ENCODE measurements around the gene GSTCD. TPM values are rescaled to one million over a fixed set of nuclear protein-coding genes. Genes with fewer than 3 reads are reported as not detected.
"Not testable (repeated sequence)": the region's sequence is repeated elsewhere in the genome, so short reads cannot be mapped to it uniquely, and the experiment has no call there.

GSTCD gene
- total RNA-seq, 2 experiments from 2014 or later, result 11.6 to 12.4 TPM

DNA sequence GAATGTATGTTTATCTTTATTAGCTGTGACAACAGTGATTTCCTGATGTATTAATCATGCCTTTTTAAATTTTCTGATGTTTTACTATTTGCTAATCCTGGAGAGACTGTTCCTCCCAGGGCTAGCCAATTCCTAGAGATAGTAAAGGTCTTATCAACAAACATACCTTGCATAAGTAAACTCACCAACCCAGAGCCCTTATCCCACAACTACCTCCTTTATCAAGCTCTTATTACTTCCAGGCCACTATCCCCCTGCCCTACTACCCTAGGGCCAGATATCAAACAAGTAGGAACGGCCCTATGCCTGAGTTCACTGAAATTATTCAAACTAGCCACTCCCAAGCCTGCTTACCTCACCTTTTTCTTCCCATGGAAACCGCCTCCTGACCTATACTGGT is 128.5 kb downstream of the GSTCD start:
- Mint-ChIP-seq H3K4me3 (no peak overlapping the region), H3K9me3 (no peaks in the 10 kb centered on the region), H3K27me3 (no peaks in the 10 kb centered on the region), H3K36me3 (ENCODE audit: low read depth) (peaks cover 11% of the 10 kb centered on the region), H3K27ac (no peak overlapping the region), H3K4me1 (no peaks in the 10 kb centered on the region)
- no peak for DNase-seq
- ChIA-PET CTCF (no interaction called here), POLR2A (no interaction called here)

DNA sequence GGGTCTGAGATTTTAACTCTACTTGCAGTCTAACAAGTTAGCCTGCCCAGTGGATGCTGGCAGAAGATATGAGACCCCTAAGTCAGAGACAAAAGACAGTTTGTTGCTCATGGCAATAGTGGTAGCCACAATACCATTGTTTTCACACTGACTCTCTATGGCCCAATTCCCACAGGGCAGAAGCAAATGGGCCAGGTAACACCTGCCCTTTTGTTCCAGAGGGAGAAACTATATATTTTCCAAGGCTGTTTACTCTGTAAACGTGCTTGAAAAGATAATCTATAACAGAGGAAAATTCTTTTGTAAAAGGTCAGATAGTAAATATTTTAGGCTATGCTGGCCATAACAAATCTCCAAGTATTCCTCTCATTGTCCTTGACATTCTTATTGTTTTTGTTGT is 129.5 kb downstream of the GSTCD start:
- ChIA-PET POLR2A (no interaction called here), CTCF (no interaction called here)
- H3K27ac Mint-ChIP-seq, result no peak overlapping the region
- peaks cover 11% of the 10 kb centered on the region for H3K36me3 Mint-ChIP-seq (ENCODE audit: low read depth)
- H3K4me1 Mint-ChIP-seq, result no peaks in the 10 kb centered on the region
- no peaks in the 10 kb centered on the region for H3K9me3 Mint-ChIP-seq
- no peak overlapping the region for H3K4me3 Mint-ChIP-seq
- H3K27me3 Mint-ChIP-seq, result no peaks in the 10 kb centered on the region
- DNase-seq, result no peak

DNA sequence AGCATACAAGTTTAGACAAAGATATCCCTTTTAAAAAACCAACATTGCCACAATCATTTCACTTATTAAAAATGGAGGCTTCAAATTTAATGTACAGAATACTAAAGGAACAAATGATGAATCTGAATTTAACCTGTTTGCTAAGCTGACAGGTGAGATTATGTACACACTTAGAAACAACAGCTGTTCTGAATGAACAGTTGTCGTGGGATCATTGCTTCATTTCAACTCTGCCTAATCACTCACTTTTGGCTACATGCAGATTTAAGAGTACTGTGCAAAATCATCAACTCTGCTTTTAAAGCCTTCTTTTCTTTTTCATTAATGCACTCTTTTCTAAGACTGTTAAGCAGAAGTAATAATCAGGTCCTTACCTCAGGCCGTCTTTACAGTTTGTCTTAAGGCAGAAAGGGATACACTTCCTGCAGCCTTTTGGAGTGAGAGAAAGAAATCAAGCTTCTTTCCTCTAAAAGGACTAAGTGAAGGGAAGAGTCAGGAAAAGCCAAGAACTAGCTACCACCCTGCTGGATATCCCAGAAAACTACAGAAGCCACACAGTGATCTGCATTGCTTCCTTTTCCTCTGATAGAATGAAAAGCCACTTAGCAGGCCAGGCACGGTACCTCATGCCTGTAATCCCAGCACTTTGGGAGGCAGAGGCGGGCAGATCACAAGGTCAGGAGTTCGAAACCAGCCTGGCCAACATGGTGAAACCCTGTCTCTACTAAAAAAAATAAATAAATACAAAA is 132.0 kb downstream of the GSTCD start:
- H3K4me3 Mint-ChIP-seq, result no peak overlapping the region
- no peak for DNase-seq
- no peaks in the 10 kb centered on the region for H3K9me3 Mint-ChIP-seq
- ChIA-PET POLR2A (interaction anchor here (0.6 kb wide), 1 partner anchor 89 kb away, joined by 3 read pairs; no protein-coding TSS in a partner anchor), CTCF (no interaction called here)
- H3K36me3 Mint-ChIP-seq (ENCODE audit: low read depth), result peaks cover 14% of the 10 kb centered on the region
- no peaks in the 10 kb centered on the region for H3K27me3 Mint-ChIP-seq
- no peak overlapping the region for H3K27ac Mint-ChIP-seq
- no peaks in the 10 kb centered on the region for H3K4me1 Mint-ChIP-seq

DNA sequence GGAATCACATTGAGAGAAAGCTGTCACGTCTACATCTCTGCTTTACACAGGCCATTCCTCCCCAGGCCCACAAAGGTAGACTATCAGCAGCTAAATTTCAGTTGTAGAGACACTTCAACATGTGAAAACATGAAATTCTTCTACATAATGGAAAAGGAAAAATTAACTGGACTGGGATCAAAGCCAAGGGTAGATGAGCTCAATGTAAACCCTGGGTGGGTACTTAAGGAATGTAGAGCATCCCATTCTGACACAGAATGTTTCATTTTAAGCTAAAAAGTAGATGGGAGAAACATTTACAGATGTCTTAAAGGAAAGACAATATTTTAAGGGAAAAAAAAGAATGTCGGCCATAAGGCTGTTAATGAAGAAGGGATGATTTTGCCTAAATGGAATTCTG is 135.4 kb downstream of the GSTCD start:
- POLR2A ChIA-PET, result no interaction called here
- Mint-ChIP-seq H3K9me3 (no peaks in the 10 kb centered on the region), H3K4me1 (no peaks in the 10 kb centered on the region), H3K4me3 (no peak overlapping the region), H3K36me3 (ENCODE audit: low read depth) (peaks cover 4% of the 10 kb centered on the region), H3K27ac (no peak overlapping the region), H3K27me3 (no peaks in the 10 kb centered on the region)
- CTCF ChIA-PET, result no interaction called here
- no peak for DNase-seq

DNA sequence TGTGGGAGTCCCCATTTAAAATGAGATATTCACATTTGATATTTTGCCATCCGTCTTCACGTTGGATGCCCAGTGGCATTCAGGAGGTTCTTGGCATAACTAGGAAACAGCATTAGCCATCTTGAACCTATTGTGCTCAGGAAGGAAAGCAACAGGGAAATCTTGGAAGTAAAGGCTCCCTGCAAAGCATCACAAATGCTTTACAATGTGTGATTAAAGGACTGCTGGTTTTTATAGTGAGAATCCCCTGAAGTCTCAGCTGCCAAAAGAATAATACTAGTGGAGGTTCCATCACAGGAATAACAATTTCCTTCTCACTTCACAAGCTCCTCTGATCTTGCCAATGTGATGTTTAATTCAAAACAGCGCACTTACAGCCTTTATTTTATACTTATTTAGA is 137.0 kb downstream of the GSTCD start:
- Mint-ChIP-seq H3K27me3 (no peaks in the 10 kb centered on the region), H3K4me3 (no peak overlapping the region), H3K27ac (no peak overlapping the region), H3K9me3 (no peaks in the 10 kb centered on the region), H3K4me1 (no peaks in the 10 kb centered on the region), H3K36me3 (ENCODE audit: low read depth) (peaks cover 3% of the 10 kb centered on the region)
- POLR2A ChIA-PET, result no interaction called here
- no peak for DNase-seq
- CTCF ChIA-PET, result no interaction called here

DNA sequence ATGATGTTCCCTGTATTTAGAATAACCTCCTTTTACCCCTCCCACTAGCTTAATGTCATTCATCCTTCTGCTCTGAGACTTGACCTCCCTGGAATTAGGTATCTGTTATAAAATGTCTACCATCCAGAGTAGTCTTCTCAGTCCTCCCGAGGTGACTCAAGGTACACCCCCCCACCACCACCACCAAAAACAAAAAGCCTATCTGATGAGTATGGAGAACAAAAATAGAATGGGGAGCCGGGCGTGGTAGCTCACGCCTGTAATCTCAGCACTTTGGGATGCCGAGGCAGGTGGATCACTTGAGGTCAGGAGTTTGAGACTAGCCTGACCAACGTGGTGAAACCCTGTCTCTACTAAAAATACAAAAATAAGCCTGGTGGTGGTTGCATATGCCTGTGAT is 139.8 kb downstream of the GSTCD start:
- H3K27me3 Mint-ChIP-seq; H3K4me3 Mint-ChIP-seq; H3K4me1 Mint-ChIP-seq; H3K27ac Mint-ChIP-seq; DNase-seq; H3K9me3 Mint-ChIP-seq; H3K36me3 Mint-ChIP-seq (ENCODE audit: low read depth); POLR2A ChIA-PET; CTCF ChIA-PET: not testable (repeated sequence)

DNA sequence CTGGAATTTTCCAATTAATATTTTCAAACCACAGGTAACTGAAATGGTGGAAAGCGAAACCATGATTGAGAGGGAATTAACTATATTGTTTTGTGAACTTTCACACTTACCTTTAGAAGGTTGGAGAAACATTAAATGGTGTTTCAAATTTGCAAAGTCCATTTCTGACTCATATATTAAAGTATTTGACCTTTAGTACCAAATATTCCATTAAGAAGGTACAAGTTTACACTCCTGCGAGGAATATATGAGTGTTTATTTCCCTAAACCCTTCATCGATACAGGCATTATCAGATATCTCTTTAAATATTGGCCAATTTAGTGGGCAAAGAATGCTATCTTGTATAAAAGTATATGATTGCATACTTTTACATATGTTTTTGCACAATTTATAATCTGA is 142.6 kb downstream of the GSTCD start:
- no peaks in the 10 kb centered on the region for H3K4me1 Mint-ChIP-seq
- ChIA-PET POLR2A (no interaction called here), CTCF (no interaction called here)
- H3K36me3 Mint-ChIP-seq (ENCODE audit: low read depth), result no peaks in the 10 kb centered on the region
- peaks cover 5% of the 10 kb centered on the region for H3K9me3 Mint-ChIP-seq
- DNase-seq, result no peak
- H3K4me3 Mint-ChIP-seq, result no peak overlapping the region
- H3K27me3 Mint-ChIP-seq, result no peaks in the 10 kb centered on the region
- no peak overlapping the region for H3K27ac Mint-ChIP-seq

DNA sequence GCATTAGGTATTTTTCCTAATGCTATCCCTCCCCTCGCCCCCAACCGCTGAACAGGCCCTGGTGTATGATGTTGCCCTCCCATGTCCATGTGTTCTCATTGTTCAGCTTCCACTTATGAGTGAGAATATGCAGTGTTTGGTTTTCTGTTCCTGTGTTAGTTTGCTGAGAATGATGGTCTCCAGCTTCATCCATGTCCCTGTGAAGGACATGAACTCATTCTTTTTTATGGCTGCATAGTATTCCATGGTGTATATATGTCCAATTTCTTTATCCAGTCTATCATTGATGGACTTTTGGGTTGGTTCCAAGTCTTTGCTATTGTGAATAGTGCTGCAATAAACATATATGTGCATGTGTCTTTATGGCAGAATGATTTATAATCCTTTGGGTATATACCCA is 143.6 kb downstream of the GSTCD start:
- H3K9me3 Mint-ChIP-seq, result peaks cover 10% of the 10 kb centered on the region
- H3K27me3 Mint-ChIP-seq; H3K36me3 Mint-ChIP-seq (ENCODE audit: low read depth); H3K4me3 Mint-ChIP-seq; H3K4me1 Mint-ChIP-seq; POLR2A ChIA-PET; DNase-seq; CTCF ChIA-PET; H3K27ac Mint-ChIP-seq: not testable (repeated sequence)

DNA sequence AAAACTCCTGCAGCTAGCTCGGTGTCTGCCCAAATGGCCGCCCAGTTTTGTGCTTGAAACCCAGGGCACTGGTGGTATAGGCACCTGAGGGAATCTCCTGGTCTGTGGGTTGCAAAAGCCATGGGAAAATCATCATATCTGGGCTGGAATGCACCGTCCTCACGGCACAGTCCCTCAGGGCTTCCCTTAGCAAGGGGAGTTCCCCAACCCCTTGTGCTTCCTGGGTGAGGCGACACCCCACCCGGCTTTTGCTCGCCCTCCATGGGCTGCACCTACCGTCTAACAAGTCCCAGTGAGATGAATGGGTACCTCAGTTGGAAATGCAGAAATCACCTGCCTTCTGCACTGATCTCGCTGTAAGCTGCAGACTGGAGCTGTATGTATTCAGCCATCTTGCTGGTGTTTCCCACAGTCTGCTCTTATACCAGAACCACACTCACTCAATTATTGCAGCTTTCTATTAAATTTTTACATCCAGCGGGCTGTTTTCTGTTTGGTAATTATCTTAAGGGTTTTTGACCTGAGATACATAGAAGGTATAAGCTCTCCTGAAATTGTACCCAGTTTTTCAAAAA is 150.0 kb downstream of the GSTCD start:
- POLR2A ChIA-PET, result no interaction called here
- no peak overlapping the region for H3K4me3 Mint-ChIP-seq

DNA sequence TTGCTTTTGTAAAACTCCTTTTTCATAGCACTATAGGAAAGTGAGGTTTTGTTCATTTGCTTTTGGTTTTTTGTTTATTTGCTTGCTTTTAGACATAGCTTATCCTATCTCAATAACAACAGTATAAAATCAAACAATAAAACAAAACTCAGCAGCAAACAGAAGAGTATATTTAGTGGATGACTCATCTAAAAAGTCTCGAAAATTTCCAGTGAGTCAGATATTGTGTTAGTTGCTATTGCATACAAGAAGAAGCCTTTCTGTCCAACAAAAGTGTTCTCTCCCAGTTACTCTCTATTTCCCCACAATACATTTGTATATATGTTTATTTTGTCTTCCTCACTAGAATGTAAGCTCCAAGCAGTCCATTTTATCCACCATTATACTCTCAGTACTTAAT is 150.6 kb downstream of the GSTCD start:
- POLR2A ChIA-PET, result no interaction called here
- H3K27me3 Mint-ChIP-seq, result no peaks in the 10 kb centered on the region
- H3K9me3 Mint-ChIP-seq, result peaks cover 21% of the 10 kb centered on the region
- CTCF ChIA-PET, result no interaction called here
- peaks cover 3% of the 10 kb centered on the region for H3K36me3 Mint-ChIP-seq (ENCODE audit: low read depth)
- H3K4me3 Mint-ChIP-seq, result no peak overlapping the region
- no peaks in the 10 kb centered on the region for H3K4me1 Mint-ChIP-seq
- no peak for DNase-seq
- no peak overlapping the region for H3K27ac Mint-ChIP-seq

More for the DNA sequence above, 150.0 kb downstream of the GSTCD start:
- H3K9me3 Mint-ChIP-seq, result peaks cover 21% of the 10 kb centered on the region
- peaks cover 3% of the 10 kb centered on the region for H3K36me3 Mint-ChIP-seq (ENCODE audit: low read depth)
- no peak overlapping the region for H3K27ac Mint-ChIP-seq
- no peaks in the 10 kb centered on the region for H3K4me1 Mint-ChIP-seq
- CTCF ChIA-PET, result no interaction called here
- H3K27me3 Mint-ChIP-seq, result no peaks in the 10 kb centered on the region
- no peak for DNase-seq

DNA sequence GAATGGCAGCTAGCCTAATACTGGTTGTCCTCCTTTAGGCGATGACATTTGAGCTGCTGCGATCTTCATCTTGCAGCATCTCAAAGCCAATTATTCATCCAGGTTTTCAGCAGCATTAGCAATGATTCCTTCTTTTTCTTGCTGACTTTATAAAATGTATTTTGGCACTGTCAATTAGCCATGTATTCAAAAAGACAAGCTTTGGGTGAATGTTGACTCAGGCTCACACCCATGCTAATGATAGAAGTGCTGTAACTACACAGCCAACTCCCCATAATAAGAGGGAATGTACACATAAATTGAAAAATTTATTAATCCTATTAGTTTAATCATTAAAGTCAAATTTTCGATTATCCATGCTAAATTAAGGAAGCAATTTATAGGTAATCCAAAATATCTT is 162.4 kb downstream of the GSTCD start:
- Mint-ChIP-seq H3K27ac (no peak overlapping the region), H3K36me3 (ENCODE audit: low read depth) (no peaks in the 10 kb centered on the region), H3K9me3 (no peaks in the 10 kb centered on the region), H3K4me1 (no peaks in the 10 kb centered on the region), H3K27me3 (peaks cover 2% of the 10 kb centered on the region), H3K4me3 (no peak overlapping the region)
- DNase-seq, result no peak
- POLR2A ChIA-PET, result no interaction called here
- CTCF ChIA-PET, result no interaction called here

DNA sequence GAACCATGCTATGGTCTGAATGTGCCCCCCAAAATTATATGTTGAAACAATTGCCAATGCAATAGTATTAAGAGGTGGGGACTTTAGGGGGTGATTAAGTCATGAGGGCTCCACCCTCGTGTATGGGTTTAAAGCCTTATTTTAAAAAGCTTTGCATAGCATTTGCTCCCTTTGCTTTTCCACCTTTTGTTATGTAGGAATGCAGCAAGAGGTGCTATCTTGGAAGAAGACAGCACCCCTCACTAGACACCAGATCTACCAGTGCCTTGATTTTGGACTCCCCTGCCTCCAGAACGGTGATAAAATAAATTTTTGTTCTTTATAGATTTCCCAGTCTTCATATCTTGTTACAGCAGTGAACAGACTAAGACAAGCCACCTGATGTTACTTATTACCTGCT is 163.4 kb downstream of the GSTCD start:
- no peaks in the 10 kb centered on the region for H3K36me3 Mint-ChIP-seq (ENCODE audit: low read depth)
- H3K9me3 Mint-ChIP-seq, result no peaks in the 10 kb centered on the region
- peaks cover 5% of the 10 kb centered on the region for H3K27me3 Mint-ChIP-seq
- CTCF ChIA-PET, result no interaction called here
- no peak overlapping the region for H3K4me3 Mint-ChIP-seq
- H3K27ac Mint-ChIP-seq, result no peak overlapping the region
- POLR2A ChIA-PET, result no interaction called here
- H3K4me1 Mint-ChIP-seq, result no peaks in the 10 kb centered on the region
- no peak for DNase-seq

DNA sequence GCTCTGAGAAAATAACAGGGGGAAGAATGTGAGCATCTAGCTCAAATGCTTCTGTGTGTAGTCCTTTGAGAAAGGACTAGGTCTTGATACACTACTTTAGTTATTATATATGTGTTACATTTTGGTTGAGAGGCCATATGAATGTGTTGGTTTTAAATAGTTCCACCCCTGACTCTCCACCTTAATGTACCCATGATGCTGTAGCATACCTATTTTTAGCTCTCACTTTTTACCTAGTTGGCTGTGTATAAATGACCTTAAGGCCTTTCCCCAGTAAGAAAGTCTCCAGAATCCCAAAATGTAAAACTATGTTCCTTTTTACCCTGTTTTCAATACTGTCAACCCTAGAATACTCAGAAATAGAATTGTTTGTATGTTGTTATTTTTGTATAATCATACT is 166.6 kb downstream of the GSTCD start:
- H3K9me3 Mint-ChIP-seq, result no peaks in the 10 kb centered on the region
- CTCF ChIA-PET, result no interaction called here
- POLR2A ChIA-PET, result no interaction called here
- H3K36me3 Mint-ChIP-seq (ENCODE audit: low read depth), result no peaks in the 10 kb centered on the region
- H3K27me3 Mint-ChIP-seq, result peaks cover 5% of the 10 kb centered on the region
- H3K4me1 Mint-ChIP-seq, result no peaks in the 10 kb centered on the region
- H3K27ac Mint-ChIP-seq, result no peak overlapping the region
- DNase-seq, result no peak
- no peak overlapping the region for H3K4me3 Mint-ChIP-seq

DNA sequence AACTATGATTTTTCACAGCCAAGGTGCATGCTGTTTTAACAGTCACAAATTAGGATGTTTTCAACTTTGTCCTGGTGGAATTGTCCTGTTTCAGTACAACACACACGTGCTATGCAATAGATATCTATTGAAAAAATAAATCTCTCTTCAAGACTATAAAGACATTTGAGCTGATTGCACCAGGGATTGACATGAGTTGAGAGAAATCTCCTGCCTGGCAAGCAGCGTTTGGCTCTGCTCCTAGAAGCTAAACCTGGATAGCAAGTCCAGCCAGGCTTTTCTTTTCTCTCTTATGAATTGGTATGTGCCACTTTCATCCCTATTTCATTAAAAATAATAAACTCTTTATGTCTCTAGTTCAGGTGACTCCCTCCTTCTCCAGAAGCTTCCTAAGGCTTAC is 170.1 kb downstream of the GSTCD start:
- ChIA-PET CTCF (no interaction called here), POLR2A (no interaction called here)
- no peak overlapping the region for H3K4me3 Mint-ChIP-seq

More for the DNA sequence above, 170.1 kb downstream of the GSTCD start:
- Mint-ChIP-seq H3K27ac (no peak overlapping the region), H3K9me3 (no peaks in the 10 kb centered on the region), H3K27me3 (peaks cover 11% of the 10 kb centered on the region), H3K4me1 (no peaks in the 10 kb centered on the region), H3K36me3 (ENCODE audit: low read depth) (no peaks in the 10 kb centered on the region)
- DNase-seq, result no peak
